ENCODE results near the gene GXYLT2.

Gene GXYLT2

DNA sequence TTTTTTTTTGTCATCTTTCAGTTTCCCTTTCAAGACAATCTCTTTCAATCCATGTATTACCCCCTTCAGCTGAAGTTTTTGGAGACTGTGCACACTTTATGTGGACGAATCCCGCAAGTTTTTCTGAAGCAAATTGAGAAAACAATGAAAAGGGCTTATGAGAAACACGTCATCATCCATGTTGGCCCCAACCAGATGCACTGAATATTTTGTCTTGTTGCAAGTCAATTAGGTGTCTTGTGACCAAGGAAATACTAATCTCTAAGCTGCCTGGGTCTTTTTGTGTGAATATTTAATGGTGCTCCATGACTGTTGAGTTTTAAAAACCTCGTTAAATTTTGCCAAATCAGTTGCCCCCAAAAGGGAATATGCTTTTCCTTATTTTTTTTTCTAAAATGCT, 87.1 kb downstream of the GXYLT2 start:
- H3K27ac ChIP-seq (ENCODE audit: low read depth, low read length): no peak overlapping the region
- no peaks in the 10 kb centered on the region for H3K36me3 ChIP-seq (ENCODE audit: control insufficient read depth, insufficient read depth, low read length)
- peaks cover 17% of the 10 kb centered on the region for H3K4me1 ChIP-seq (ENCODE audit: control insufficient read depth, insufficient read depth, low read length)
- H3K9me3 ChIP-seq (ENCODE audit: control insufficient read depth, insufficient read depth, low read depth, low read length): no peaks in the 10 kb centered on the region
- H3K4me3 ChIP-seq (ENCODE audit: low read depth, low read length): no peak overlapping the region
- no peak overlapping the region for H3K9ac ChIP-seq (ENCODE audit: low read length)
- H3K27me3 ChIP-seq (ENCODE audit: control insufficient read depth, insufficient read depth, low read length): no peaks in the 10 kb centered on the region

DNA sequence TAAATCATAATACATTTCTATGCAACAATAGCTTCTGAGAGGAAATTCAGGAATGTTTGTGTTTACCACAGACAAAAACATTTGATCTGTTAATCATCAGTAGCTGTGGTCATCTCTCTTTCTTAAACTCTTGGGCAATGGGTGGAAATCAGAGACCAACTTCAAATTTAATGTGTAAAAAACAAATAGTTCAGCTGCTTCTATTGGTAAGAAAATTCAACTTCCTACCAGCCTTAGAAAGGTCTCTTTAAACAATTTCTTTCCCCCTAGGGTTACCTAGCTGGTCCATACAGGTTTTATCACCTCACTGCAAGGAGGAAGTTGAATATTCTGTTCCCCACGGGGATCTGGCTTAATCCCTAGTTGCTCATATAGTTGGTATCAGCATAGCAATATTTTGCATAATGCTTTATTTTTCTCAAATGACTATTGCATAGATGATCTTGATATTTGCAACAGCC, 88.5 kb downstream of the GXYLT2 start:
- Histone ChIP-seq H3K9me3 (ENCODE audit: control insufficient read depth, insufficient read depth, low read depth, low read length) (no peaks in the 10 kb centered on the region), H3K9ac (ENCODE audit: low read length) (no peak overlapping the region), H3K4me1 (ENCODE audit: control insufficient read depth, insufficient read depth, low read length) (peaks cover 17% of the 10 kb centered on the region), H3K4me3 (ENCODE audit: low read depth, low read length) (no peak overlapping the region), H3K27me3 (ENCODE audit: control insufficient read depth, insufficient read depth, low read length) (no peaks in the 10 kb centered on the region), H3K36me3 (ENCODE audit: control insufficient read depth, insufficient read depth, low read length) (no peaks in the 10 kb centered on the region), H3K27ac (ENCODE audit: low read depth, low read length) (no peak overlapping the region)

DNA sequence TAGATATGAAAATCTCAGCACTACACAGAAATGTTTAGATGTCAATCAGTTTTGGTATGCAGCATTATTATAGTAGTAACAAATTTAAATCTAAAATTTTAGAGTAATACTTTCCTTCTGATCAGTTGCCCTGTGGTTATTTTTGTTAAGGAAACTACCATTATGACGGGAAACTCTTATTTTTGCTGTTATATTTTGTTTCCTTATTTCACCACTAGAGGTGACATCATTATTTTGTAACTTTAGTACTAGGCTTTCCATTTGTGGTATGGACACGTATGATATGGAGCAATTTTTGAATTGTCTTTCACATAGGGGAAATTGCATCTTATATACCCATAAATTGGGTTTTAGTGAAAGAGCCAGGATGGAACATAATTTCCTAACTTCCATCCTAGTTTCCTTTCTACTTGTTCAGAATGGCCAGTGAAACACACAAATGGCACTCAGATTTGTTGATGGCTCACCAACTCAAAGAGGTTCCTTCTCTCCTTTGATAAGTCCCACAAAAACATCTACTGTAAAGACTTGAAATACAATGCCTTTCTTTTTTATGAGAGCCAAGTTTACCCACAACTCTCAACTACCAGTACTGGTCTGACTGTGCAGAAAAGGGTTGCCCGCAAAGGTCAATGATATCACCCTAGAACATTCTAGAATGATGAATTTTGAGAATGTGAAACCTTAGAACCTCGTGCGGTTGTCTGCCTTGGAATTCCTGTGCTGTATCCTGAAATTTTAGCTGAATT, 89.4 kb downstream of the GXYLT2 start:
- Histone ChIP-seq H3K9ac (ENCODE audit: low read length) (no peak overlapping the region), H3K36me3 (ENCODE audit: control insufficient read depth, insufficient read depth, low read length) (no peaks in the 10 kb centered on the region), H3K27ac (ENCODE audit: low read depth, low read length) (no peak overlapping the region)

DNA sequence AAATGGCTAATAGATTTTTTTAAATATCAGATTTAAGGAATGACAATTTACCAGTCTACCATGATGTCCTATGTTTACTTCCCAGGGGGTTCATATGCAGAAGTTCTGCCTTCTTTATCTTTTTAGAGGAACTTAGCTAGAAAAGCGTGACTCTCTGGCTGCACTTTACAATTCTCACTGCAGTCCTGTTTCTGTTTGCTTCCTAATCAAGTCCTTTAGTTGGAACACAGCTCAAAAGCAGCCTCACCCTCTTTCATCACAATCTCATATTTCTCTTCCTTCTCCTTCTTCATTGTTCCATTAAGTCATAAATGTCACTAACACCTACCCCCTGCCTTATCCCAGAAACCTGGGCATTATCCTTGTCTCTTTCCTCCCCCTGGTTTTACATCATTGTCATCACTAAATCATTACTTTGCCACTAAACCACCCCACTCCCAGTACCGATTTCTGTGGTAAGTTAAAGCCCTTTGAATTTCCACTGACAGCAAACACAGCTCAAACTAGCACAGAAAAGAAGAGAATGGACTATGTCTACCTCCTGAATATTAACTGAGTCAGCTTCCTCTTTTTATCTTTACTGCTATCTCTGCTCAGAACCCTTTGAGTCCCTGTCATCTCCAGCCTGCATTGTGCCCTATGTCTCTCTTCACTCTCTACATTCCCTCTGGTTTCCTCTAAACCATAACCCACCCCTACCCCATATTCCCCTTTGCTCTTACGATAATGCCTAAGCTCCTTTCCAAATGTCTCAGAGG, 94.9 kb downstream of the GXYLT2 start:
- H3K9ac ChIP-seq (ENCODE audit: low read length): no peak overlapping the region
- no peak overlapping the region for H3K27ac ChIP-seq (ENCODE audit: low read depth, low read length)
- peaks cover 17% of the 10 kb centered on the region for H3K9me3 ChIP-seq (ENCODE audit: control insufficient read depth, insufficient read depth, low read depth, low read length)
- H3K4me1 ChIP-seq (ENCODE audit: control insufficient read depth, insufficient read depth, low read length): no peaks in the 10 kb centered on the region
- no peaks in the 10 kb centered on the region for H3K27me3 ChIP-seq (ENCODE audit: control insufficient read depth, insufficient read depth, low read length)
- no peaks in the 10 kb centered on the region for H3K36me3 ChIP-seq (ENCODE audit: control insufficient read depth, insufficient read depth, low read length)
- H3K4me3 ChIP-seq (ENCODE audit: low read depth, low read length): no peak overlapping the region

More for the DNA sequence above, 89.4 kb downstream of the GXYLT2 start:
- H3K4me3 ChIP-seq (ENCODE audit: low read depth, low read length): no peak overlapping the region
- H3K9me3 ChIP-seq (ENCODE audit: control insufficient read depth, insufficient read depth, low read depth, low read length): no peaks in the 10 kb centered on the region
- peaks cover 17% of the 10 kb centered on the region for H3K4me1 ChIP-seq (ENCODE audit: control insufficient read depth, insufficient read depth, low read length)
- H3K27me3 ChIP-seq (ENCODE audit: control insufficient read depth, insufficient read depth, low read length): no peaks in the 10 kb centered on the region

DNA sequence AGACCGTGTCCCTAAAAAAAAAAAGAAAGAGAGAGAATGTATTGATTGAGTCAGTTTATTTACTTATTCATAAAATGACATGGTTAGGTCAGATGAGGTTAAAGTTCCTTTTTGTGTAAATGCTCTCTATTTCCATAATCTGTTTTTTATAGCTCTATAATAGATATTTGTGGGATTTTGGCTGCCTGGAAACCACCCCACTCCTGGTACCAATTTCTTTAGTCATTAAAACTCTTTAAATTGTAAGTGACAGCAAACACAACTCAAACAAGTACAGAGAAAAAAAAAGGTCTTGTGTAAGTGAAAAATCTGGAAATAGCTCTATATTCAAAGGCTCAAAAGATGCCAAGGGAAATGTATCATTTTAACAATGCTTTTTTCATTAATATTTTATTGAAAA, 97.7 kb downstream of the GXYLT2 start:
- H3K4me1 ChIP-seq (ENCODE audit: control insufficient read depth, insufficient read depth, low read length): no peaks in the 10 kb centered on the region
- H3K27ac ChIP-seq (ENCODE audit: low read depth, low read length): no peak overlapping the region
- no peaks in the 10 kb centered on the region for H3K27me3 ChIP-seq (ENCODE audit: control insufficient read depth, insufficient read depth, low read length)
- H3K9me3 ChIP-seq (ENCODE audit: control insufficient read depth, insufficient read depth, low read depth, low read length): peaks cover 17% of the 10 kb centered on the region
- H3K9ac ChIP-seq (ENCODE audit: low read length): no peak overlapping the region
- no peaks in the 10 kb centered on the region for H3K36me3 ChIP-seq (ENCODE audit: control insufficient read depth, insufficient read depth, low read length)
- H3K4me3 ChIP-seq (ENCODE audit: low read depth, low read length): no peak overlapping the region

DNA sequence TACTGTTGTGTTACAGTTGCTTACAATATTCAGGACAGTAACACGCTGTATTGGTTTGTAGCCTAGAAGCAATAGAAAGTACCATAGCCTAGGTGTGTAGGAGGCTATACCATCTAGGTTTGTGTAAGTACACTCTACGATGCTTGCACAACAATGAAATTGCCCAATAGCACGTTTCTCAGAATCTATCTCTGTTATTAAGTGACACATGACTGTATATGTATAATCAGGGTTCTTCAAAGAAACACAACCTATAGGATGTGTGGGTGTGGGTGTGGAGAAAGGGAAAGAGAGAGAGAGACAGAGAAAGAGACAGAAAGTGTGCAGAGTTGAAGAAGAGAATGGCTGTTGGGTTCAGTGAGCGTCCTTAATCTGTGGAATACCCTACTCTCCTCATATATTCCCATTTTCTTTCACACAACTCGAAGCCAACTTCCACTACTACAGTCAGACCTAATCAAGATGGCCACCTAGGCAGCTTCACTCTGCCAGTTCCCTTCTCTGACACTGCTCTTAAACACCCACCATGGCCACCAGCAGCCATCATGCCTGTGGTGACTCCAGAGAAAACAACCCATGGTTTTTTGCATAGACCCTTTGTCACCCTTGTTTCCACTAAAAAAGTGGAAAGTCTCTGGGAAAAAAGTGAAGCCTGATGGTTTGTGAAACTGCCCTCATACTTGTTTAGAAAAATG, 103.0 kb downstream of the GXYLT2 start:
- H3K36me3 ChIP-seq (ENCODE audit: control insufficient read depth, insufficient read depth, low read length): no peaks in the 10 kb centered on the region
- H3K27me3 ChIP-seq (ENCODE audit: control insufficient read depth, insufficient read depth, low read length): no peaks in the 10 kb centered on the region
- no peak overlapping the region for H3K4me3 ChIP-seq (ENCODE audit: low read depth, low read length)
- no peaks in the 10 kb centered on the region; the same call in 1 of the 2 replicates for H3K4me1 ChIP-seq (ENCODE audit: control insufficient read depth, insufficient read depth, low read length)
- H3K9ac ChIP-seq (ENCODE audit: low read length): no peak overlapping the region
- H3K27ac ChIP-seq (ENCODE audit: low read depth, low read length): no peak overlapping the region
- peaks cover 4% of the 10 kb centered on the region; the same call in 1 of the 2 replicates for H3K9me3 ChIP-seq (ENCODE audit: control insufficient read depth, insufficient read depth, low read depth, low read length)

DNA sequence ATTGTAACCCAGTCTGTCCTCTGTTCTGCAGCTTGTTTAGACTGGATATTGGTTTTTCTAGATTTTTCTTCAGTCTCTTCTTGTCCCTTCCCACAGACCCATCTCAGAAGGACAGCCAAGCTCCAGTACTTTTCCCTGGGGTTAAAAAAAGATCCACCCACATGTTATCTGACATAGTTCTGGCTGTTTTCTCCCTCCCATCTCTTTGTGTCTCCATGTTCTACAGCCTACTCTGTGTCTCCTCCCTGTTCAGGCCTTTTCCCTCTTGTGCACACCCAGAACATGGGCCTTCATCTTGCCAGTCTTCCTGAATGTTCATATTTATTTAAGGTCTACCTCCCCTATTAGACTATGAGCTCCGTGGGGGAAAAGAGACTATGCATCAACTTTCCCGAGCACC, 103.7 kb downstream of the GXYLT2 start:
- H3K9me3 ChIP-seq (ENCODE audit: control insufficient read depth, insufficient read depth, low read depth, low read length): no peaks in the 10 kb centered on the region
- no peaks in the 10 kb centered on the region for H3K36me3 ChIP-seq (ENCODE audit: control insufficient read depth, insufficient read depth, low read length)
- no peak overlapping the region for H3K9ac ChIP-seq (ENCODE audit: low read length)
- H3K27me3 ChIP-seq (ENCODE audit: control insufficient read depth, insufficient read depth, low read length): no peaks in the 10 kb centered on the region
- peaks cover 3% of the 10 kb centered on the region; the same call in 1 of the 2 replicates for H3K4me1 ChIP-seq (ENCODE audit: control insufficient read depth, insufficient read depth, low read length)
- no peak overlapping the region for H3K27ac ChIP-seq (ENCODE audit: low read depth, low read length)
- H3K4me3 ChIP-seq (ENCODE audit: low read depth, low read length): no peak overlapping the region

DNA sequence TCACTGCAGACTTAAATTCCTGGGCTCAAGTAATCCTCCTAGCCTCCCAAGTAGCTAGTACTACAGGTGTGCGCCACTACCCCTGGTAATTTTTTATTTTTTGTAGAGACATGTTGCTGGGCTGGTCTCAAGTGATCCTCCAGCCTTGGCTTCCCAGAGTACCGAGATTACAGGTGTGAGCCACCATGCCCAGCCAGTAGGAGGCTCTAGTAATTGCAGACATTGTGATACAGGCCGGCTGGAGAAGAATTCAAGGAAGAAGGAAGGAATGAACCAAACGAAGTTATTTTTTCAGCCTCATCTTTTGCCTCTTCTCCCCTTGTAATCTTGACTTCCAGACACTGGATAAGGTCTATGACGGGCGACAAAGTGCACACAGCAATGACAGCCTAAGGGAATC, 105.5 kb downstream of the GXYLT2 start:
- Histone ChIP-seq H3K4me3 (ENCODE audit: low read depth, low read length) (no peak overlapping the region), H3K4me1 (ENCODE audit: control insufficient read depth, insufficient read depth, low read length) (peaks cover 5% of the 10 kb centered on the region), H3K9me3 (ENCODE audit: control insufficient read depth, insufficient read depth, low read depth, low read length) (no peaks in the 10 kb centered on the region)

DNA sequence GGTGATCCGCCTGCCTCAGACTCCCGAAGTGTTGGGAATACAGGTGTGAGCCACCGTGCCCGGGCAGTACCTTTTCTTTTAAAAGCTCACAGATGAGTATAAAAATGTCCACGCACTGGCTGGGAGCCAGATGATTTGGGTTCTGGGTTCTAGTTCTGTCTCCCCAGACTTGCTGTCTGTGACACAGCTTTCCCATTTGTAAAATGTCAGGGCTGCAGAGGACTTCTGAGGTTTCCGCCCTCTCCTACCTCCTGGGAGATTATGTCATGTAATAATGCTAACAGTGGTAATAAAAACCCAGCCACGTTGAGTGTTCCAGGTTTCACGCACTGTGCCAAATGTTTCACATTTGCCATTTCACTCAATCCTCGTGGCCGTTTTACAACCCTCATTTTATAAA, 107.5 kb downstream of the GXYLT2 start:
- Histone ChIP-seq H3K36me3 (ENCODE audit: control insufficient read depth, insufficient read depth, low read length) (peaks cover 22% of the 10 kb centered on the region), H3K27me3 (ENCODE audit: control insufficient read depth, insufficient read depth, low read length) (no peaks in the 10 kb centered on the region), H3K4me1 (ENCODE audit: control insufficient read depth, insufficient read depth, low read length) (peaks cover 23% of the 10 kb centered on the region), H3K4me3 (ENCODE audit: low read depth, low read length) (no peak overlapping the region), H3K9me3 (ENCODE audit: control insufficient read depth, insufficient read depth, low read depth, low read length) (no peaks in the 10 kb centered on the region), H3K27ac (ENCODE audit: low read depth, low read length) (no peak overlapping the region), H3K9ac (ENCODE audit: low read length) (no peak overlapping the region)

More for the DNA sequence above, 105.5 kb downstream of the GXYLT2 start:
- Histone ChIP-seq H3K27ac (ENCODE audit: low read depth, low read length) (no peak overlapping the region), H3K36me3 (ENCODE audit: control insufficient read depth, insufficient read depth, low read length) (peaks cover 3% of the 10 kb centered on the region), H3K27me3 (ENCODE audit: control insufficient read depth, insufficient read depth, low read length) (no peaks in the 10 kb centered on the region), H3K9ac (ENCODE audit: low read length) (no peak overlapping the region)

DNA sequence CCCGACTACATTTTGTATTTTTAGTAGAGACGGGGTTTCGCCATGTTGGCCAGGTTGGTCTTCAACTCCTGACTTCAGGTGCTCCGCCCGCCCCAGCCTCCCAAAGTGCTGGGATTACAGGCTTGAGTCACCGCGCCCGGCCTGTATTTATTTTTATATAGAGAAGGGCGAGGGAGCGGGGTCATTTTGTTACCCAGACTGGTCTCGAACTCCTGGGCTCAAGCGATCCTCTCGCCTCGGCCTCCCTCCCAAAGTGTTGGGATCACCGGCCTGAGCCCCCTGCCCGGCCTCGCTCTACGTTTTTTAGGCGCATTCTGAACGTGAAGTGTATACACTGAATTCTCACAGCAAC, 108.3 kb downstream of the GXYLT2 start:
- Histone ChIP-seq H3K9ac (ENCODE audit: low read length) (peak overlapping the region; percentile 98), H3K27ac (ENCODE audit: low read depth, low read length) (peak overlapping the region; percentile 97; the same call in 1 of the 2 replicates)

More for the DNA sequence above, 108.3 kb downstream of the GXYLT2 start:
- Histone ChIP-seq H3K9me3 (ENCODE audit: control insufficient read depth, insufficient read depth, low read depth, low read length) (no peaks in the 10 kb centered on the region), H3K27me3 (ENCODE audit: control insufficient read depth, insufficient read depth, low read length) (no peaks in the 10 kb centered on the region), H3K36me3 (ENCODE audit: control insufficient read depth, insufficient read depth, low read length) (peaks cover 29% of the 10 kb centered on the region), H3K4me3 (ENCODE audit: low read depth, low read length) (peak overlapping the region; percentile 99), H3K4me1 (ENCODE audit: control insufficient read depth, insufficient read depth, low read length) (peaks cover 23% of the 10 kb centered on the region)

Measured in HUES6 (cell line).